Measurements from ENCODE around the gene MBD2. TPM values are rescaled to one million over a fixed set of nuclear protein-coding genes. Genes with fewer than 3 reads are reported as not detected.
"Not testable (repeated sequence)": the region's sequence is repeated elsewhere in the genome, so short reads cannot be mapped to it uniquely, and the experiment has no call there.

Gene MBD2
- total RNA-seq, 1 experiment from 2014 or later = 53.3 TPM

DNA sequence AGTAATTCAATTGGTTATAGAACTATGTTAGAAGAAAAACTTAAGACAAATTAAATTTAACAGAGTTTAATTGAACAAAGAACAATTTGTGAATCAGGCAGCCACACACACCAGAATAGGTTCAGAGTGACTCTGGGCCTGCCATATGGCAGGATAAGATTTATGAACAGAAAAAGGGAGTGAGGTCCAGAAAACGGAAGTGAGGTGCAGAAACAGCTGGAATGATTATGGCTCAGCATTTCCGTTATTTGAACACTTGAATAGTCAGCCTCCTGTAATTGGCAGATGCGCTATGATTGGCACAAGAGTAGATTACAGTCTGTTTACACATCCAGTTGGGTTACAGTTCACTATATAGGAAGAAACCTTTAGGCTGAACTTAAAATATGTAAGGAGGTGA lies 99.0 kb downstream of the MBD2 start:
- no peak for ATAC-seq

DNA sequence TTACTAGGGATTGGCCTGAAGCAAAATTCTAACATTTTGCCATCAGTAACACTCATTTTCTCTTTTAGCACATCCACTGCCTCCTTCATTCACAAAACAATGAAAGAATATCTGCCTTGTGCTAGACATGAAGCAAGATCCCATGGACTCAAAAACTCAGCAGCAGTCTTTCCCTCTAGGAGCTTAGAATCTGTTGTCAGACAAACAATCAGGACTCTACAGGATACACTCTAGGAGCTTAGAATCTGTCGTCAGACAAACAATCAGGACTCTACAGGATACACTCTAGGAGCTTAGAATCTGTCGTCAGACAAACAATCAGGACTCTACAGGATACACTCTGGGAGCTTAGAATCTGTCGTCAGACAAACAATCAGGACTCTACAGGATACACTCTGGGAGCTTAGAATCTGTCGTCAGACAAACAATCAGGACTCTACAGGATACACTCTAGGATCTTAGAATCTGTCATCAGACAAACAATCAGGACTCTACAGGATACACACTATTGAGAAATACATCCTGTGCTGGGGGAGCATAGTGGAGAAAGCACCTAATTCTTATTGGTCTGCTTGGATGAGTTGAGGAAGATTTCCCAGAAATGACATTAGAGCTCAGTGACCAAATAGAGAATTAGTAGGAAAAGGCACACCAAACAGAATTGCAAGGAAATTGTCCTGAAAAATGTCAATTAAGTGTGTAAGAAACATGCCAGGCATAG lies 100.6 kb downstream of the MBD2 start:
- intact Hi-C loops (cut with micrococcal nuclease; ENCODE audit: unreplicated experiment); H3K9me3 ChIP-seq (ENCODE audit: control insufficient read depth, insufficient read depth, low read depth, low read length); POLR2A ChIA-PET; H3K27me3 ChIP-seq (ENCODE audit: control insufficient read depth, insufficient read depth, low read length); BruUV-seq (replicated peaks); H3K27ac ChIP-seq (ENCODE audit: low read length); in situ Hi-C loops (cut with HindIII; ENCODE audit: low pct_unique_long_range_greater_than_20kb, low sequenced_read_pairs); H3K4me3 ChIP-seq (ENCODE audit: low read depth in 2 of 2, low read length in 2 of 2); H3K36me3 ChIP-seq (ENCODE audit: control insufficient read depth, insufficient read depth, low read length); DNase-seq (ENCODE audit: low read depth, low spot score); CTCF ChIA-PET; ATAC-seq; H3K4me1 ChIP-seq (ENCODE audit: control insufficient read depth, insufficient read depth, low read length): not testable (repeated sequence)

More for the DNA sequence above, 99.0 kb downstream of the MBD2 start:
- Histone ChIP-seq H3K4me1 (ENCODE audit: control insufficient read depth, insufficient read depth, low read length) (no peaks in the 10 kb centered on the region), H3K4me3 (ENCODE audit: low read depth in 2 of 2, low read length in 2 of 2) (no peak overlapping the region), H3K27me3 (ENCODE audit: control insufficient read depth, insufficient read depth, low read length) (no peaks in the 10 kb centered on the region), H3K9me3 (ENCODE audit: control insufficient read depth, insufficient read depth, low read depth, low read length) (no peaks in the 10 kb centered on the region), H3K36me3 (ENCODE audit: control insufficient read depth, insufficient read depth, low read length) (no peaks in the 10 kb centered on the region), H3K27ac (ENCODE audit: low read length) (no peak overlapping the region)
- CTCF ChIA-PET = no interaction called here
- POLR2A ChIA-PET = interaction anchor here (0.7 kb wide), 1 partner anchor 67 kb away, joined by 3 read pairs; no protein-coding TSS in a partner anchor
- TF ChIP-seq, protein P1, sequence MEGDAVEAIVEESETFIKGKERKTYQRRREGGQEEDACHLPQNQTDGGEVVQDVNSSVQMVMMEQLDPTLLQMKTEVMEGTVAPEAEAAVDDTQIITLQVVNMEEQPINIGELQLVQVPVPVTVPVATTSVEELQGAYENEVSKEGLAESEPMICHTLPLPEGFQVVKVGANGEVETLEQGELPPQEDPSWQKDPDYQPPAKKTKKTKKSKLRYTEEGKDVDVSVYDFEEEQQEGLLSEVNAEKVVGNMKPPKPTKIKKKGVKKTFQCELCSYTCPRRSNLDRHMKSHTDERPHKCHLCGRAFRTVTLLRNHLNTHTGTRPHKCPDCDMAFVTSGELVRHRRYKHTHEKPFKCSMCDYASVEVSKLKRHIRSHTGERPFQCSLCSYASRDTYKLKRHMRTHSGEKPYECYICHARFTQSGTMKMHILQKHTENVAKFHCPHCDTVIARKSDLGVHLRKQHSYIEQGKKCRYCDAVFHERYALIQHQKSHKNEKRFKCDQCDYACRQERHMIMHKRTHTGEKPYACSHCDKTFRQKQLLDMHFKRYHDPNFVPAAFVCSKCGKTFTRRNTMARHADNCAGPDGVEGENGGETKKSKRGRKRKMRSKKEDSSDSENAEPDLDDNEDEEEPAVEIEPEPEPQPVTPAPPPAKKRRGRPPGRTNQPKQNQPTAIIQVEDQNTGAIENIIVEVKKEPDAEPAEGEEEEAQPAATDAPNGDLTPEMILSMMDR (IDR thresholded peaks at IDR 0.05) = no peak
- no peak for TF ChIP-seq POLR2AphosphoS5 (IDR thresholded peaks at IDR 0.05; ENCODE audit: low read depth, low read length)
- TF ChIP-seq, protein P2, sequence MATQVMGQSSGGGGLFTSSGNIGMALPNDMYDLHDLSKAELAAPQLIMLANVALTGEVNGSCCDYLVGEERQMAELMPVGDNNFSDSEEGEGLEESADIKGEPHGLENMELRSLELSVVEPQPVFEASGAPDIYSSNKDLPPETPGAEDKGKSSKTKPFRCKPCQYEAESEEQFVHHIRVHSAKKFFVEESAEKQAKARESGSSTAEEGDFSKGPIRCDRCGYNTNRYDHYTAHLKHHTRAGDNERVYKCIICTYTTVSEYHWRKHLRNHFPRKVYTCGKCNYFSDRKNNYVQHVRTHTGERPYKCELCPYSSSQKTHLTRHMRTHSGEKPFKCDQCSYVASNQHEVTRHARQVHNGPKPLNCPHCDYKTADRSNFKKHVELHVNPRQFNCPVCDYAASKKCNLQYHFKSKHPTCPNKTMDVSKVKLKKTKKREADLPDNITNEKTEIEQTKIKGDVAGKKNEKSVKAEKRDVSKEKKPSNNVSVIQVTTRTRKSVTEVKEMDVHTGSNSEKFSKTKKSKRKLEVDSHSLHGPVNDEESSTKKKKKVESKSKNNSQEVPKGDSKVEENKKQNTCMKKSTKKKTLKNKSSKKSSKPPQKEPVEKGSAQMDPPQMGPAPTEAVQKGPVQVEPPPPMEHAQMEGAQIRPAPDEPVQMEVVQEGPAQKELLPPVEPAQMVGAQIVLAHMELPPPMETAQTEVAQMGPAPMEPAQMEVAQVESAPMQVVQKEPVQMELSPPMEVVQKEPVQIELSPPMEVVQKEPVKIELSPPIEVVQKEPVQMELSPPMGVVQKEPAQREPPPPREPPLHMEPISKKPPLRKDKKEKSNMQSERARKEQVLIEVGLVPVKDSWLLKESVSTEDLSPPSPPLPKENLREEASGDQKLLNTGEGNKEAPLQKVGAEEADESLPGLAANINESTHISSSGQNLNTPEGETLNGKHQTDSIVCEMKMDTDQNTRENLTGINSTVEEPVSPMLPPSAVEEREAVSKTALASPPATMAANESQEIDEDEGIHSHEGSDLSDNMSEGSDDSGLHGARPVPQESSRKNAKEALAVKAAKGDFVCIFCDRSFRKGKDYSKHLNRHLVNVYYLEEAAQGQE (IDR thresholded peaks at IDR 0.05; ENCODE audit: insufficient read depth in 1 of 2, low read depth in 2 of 2, low read length in 1 of 2) = no peak
- TF ChIP-seq SIN3A (IDR thresholded peaks at IDR 0.05; ENCODE audit: borderline replicate concordance, insufficient read depth, low read depth, low read length) = no peak
- TF ChIP-seq TCF7L2 (IDR thresholded peaks at IDR 0.05; ENCODE audit: low read depth, low read length) = no peak
- intact Hi-C loops (cut with micrococcal nuclease; ENCODE audit: unreplicated experiment) = no loop called here
- BruUV-seq (replicated peaks) = no TSS peak
- in situ Hi-C loops (cut with HindIII; ENCODE audit: low pct_unique_long_range_greater_than_20kb, low sequenced_read_pairs) = no loop called here
- DNase-seq (ENCODE audit: low read depth, low spot score) = no peak

DNA sequence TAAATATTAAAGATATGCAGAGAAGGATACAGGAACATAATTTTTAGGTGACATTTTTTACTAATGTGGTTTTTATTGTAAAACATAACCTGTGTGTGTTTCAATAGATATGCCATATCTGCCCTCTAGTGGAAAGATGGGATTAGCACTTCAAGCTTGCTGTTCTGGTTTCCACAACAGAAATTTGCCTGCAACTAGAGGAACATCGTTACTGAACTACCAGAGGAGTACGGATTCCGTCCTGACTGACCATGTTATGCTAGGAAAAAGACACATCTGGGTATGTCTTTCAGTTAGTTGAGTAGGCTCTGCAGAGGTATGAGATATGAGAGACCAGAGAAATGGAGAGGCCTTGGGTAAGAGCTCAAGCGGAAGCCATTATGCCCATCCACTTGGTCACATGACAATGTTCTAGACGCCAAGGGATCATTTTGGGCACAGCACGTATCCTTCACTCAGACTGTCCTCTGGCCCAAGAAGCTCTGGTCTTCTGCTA lies 104.9 kb downstream of the MBD2 start:
- BruUV-seq (replicated peaks) = no TSS peak
- POLR2A ChIA-PET = no interaction called here
- in situ Hi-C loops (cut with HindIII; ENCODE audit: low pct_unique_long_range_greater_than_20kb, low sequenced_read_pairs) = no loop called here

More for the DNA sequence above, 104.9 kb downstream of the MBD2 start:
- DNase-seq (ENCODE audit: low read depth, low spot score) (peak; percentile 58), ATAC-seq (peak; percentile 73; the same call in 1 of the 2 replicates)
- TF ChIP-seq TCF7L2 (IDR thresholded peaks at IDR 0.05; ENCODE audit: low read depth, low read length) = no peak
- TF ChIP-seq, protein P1 (IDR thresholded peaks at IDR 0.05) = peak; percentile 61
- Histone ChIP-seq H3K27ac (ENCODE audit: low read length) (no peak overlapping the region), H3K4me3 (ENCODE audit: low read depth in 2 of 2, low read length in 2 of 2) (peak overlapping the region in 1 of 2 experiments; percentile 37; a peak in 2 of 4 replicates), H3K4me1 (ENCODE audit: control insufficient read depth, insufficient read depth, low read length) (no peaks in the 10 kb centered on the region), H3K9me3 (ENCODE audit: control insufficient read depth, insufficient read depth, low read depth, low read length) (no peaks in the 10 kb centered on the region), H3K36me3 (ENCODE audit: control insufficient read depth, insufficient read depth, low read length) (no peaks in the 10 kb centered on the region), H3K27me3 (ENCODE audit: control insufficient read depth, insufficient read depth, low read length) (no peaks in the 10 kb centered on the region)
- CTCF ChIA-PET = interaction anchor here (0.6 to 1.2 kb wide), 4 partner anchors 8 to 713 kb away, joined by 3 to 4 read pairs (median 3); no protein-coding TSS in a partner anchor
- intact Hi-C loops (cut with micrococcal nuclease; ENCODE audit: unreplicated experiment) = loop anchor here (2.0 to 10.0 kb wide), 3 partner anchors 205 to 551 kb away; no protein-coding TSS in a partner anchor
